H54 (cell line): ENCODE results near the gene NCOA1.
A peak's percentile ranks its signal among the peaks of the same experiment; 100 is the strongest.

Experiments used
- DNase-seq: peaks from one replicate; pipeline ENCODE4 v3.0.0; 2011; ENCODE audit warnings: low spot score, mixed read lengths; ENCODE audit not compliant: insufficient read length
- FAIRE-seq: peaks from 3 replicates; lab custom pipeline; 2011; peaks lifted over from hg19 to GRCh38; lab: Jason Lieb, UNC
- POLR2A ChIP-seq: IDR thresholded peaks from 2 replicates; pipeline ENCODE4 v1.6.1; 2011; ENCODE audit warnings: low read depth, mild to moderate bottlenecking, low read length

Gene NCOA1

DNA sequence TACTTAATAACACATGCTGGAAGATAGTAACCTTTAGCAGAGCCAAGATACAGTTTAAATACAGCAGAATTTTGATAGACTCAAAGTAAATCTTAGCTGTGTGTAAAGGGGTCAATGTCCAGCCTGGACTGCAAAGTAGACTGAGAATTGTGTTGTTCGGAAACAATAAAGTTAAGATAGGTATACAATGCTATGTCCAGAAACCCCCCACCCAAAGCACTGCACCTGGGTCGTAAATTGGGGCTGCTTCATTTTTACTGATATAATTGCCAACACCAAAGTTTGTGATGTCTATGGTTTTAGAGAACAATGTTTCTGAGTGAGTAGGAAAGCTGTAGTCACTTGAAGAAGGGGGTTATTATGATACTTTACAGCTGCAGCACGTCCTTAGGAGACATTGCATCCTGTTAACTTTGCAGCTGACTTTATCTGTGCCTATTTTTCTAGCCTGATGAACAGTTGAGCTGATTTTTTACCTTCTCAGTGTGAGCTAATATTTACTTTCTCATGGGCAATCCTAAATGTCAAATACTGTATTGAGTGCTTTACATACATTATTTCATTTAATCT is 4.3 kb upstream of the NCOA1 start:
- no peak for TF ChIP-seq POLR2A
- DNase-seq (no peak), FAIRE-seq (no peak)

GRCh38 chr2:24489465-24490180 is 1.4 kb upstream of the NCOA1 start:
- peak; percentile 33 for FAIRE-seq
- no peak for TF ChIP-seq POLR2A
- DNase-seq, result no peak

DNA sequence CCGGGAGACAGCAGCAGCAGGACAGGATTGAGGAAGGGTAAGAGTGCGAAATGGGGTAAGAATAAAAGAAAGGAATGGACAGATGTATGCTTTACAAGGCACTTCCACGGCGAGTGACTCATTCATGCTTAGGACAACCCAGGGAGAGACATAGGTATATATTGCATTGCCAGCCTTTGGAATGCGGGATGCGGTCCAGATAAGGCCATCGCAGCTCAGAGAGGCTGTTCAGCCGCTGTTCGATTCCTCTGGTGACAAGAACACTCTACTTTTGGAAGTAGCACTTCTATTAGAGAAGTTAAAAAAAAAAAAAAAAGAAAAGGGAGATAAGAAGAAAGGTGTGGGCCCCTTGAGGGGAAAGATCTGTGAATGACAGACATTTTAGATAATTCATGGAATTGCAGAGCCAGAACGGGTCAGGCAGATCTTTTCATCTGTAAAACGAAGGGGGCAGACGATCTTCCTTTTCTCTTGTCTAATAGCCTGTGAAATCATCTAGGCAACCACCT is 819 bp upstream of the NCOA1 start:
- FAIRE-seq (peak; percentile 80), DNase-seq (peak; percentile 88)
- TF ChIP-seq POLR2A, result no peak

GRCh38 chr2:24491542-24492420 is 727 bp downstream of the NCOA1 start:
- FAIRE-seq, result no peak
- DNase-seq, result peak; percentile 36
- peak; percentile 10; the same call in 1 of the 2 replicates for TF ChIP-seq POLR2A

GRCh38 chr2:24492421-24493279 is 1.6 kb downstream of the NCOA1 start:
- DNase-seq, result no peak
- FAIRE-seq, result no peak
- TF ChIP-seq POLR2A, result no peak

DNA sequence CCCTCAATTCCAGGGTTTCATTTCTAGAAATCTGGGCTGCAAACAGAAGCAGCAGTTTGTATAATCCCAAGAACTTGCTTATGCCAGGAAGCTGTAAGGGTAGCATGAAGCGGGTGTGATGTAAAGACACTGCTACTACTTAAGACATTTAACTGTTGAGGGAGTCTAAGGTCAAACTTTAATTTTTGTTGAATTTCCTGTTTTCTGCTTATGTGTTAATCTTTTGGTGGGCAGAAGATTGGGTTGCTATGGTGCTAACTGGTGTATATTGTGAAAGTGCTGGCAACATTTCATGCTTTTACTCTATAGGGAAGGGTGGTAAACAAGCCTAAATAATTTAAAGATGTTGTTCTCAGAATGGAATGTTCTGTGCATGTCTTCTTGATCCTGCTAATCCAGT is 2.7 kb downstream of the NCOA1 start:
- no peak for TF ChIP-seq POLR2A
- FAIRE-seq (no peak), DNase-seq (no peak)

- TF ChIP-seq POLR2A, result no peak
- DNase-seq, result no peak
- FAIRE-seq, result no peak
Measured at GRCh38 chr2:24494410-24494809, 3.4 kb downstream of the NCOA1 start.

GRCh38 chr2:24495451-24495850 is 4.4 kb downstream of the NCOA1 start:
- no peak for DNase-seq
- no peak for TF ChIP-seq POLR2A
- no peak for FAIRE-seq

DNA sequence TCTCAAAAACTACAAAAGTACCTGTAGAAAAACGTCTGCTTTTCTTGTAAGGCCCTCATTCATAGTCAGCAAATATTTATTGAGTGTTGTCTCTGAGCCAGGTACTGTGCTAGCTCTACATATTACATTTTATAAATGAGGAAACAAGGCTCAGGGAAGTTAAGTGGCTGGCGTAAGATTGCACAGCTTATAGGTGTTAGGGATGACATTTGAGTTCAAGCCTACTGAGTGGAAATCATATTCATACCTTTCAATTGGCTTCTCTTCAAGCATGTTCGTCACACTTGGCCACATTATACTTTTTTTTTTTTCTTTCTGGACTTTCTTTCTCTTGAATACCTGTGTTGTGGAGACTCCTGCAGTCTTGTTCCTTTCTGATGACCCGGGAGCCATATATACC is 5.9 kb downstream of the NCOA1 start:
- no peak for DNase-seq
- no peak for TF ChIP-seq POLR2A
- FAIRE-seq, result no peak

DNA sequence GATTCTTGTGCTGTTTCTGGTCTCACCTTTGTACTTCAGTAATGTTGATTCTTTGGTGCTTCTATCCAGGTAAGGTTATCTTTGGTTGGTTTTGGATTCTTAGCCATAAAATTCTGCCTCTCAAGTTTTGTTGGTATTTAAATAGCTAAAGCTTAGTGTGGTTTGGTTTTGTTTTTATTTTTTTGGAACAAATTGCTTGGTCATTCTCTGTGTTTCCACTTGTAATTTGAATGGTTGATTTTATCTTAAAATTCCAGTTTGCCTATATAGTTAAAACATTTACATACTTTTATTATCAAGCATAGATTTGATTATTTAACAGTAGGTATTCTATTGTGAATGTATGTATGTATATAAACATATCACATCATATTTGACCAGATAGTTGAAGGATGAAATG is 6.6 kb downstream of the NCOA1 start:
- DNase-seq, result no peak
- TF ChIP-seq POLR2A, result no peak
- no peak for FAIRE-seq

DNA sequence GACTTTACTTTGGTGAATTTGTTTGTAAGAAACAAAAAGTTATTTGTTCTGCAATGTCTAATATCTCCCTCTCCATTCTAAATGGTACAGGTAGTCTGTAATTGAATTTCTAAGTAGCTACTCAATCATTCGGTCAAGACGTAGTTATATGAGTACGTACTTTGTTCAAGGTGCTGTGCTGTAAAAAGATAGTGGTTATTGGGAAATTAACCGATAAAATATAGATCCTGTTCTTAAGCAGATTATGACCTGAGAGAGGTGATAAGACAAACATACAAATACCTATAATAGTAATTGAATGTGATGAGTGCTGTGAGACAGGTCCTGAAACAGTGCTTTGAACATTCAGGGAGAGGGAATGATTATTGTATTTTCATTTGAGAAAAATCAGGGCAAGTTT is 7.1 kb downstream of the NCOA1 start:
- DNase-seq (no peak), FAIRE-seq (no peak)

DNA sequence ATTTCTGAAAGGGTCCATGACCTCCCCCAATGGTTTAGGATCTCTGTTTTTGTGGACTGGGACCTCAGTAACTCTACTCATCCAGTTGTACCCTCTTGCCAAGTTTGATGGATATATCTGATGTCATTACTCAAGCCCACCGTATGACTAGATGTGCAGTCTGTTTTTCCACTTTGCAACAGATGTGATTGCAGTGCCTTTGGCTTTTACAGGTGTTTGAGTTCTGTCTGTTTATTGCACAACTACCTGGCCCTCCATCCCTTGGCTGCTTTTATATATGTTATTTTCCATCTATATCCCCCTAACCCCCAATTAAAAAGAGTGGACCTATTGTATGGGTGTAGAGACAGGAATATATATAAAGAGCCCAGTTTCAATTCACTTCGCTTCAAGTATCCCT is 10.8 kb downstream of the NCOA1 start:
- DNase-seq (no peak), FAIRE-seq (no peak)
- TF ChIP-seq POLR2A, result no peak

More for the DNA sequence above, 7.1 kb downstream of the NCOA1 start:
- no peak for TF ChIP-seq POLR2A
